Astrocyte (in vitro differentiated cells and primary cell): ENCODE data around the gene ARF1. TPM values are rescaled to one million over a fixed set of nuclear protein-coding genes. Genes with fewer than 3 reads are reported as not detected.

Source experiments
- DNase-seq: peaks from one replicate; pipeline ENCODE4 v3.0.0-alpha.2; 2010; ENCODE audit warnings: low read depth
- FAIRE-seq: peaks from 2 replicates; lab custom pipeline; 2011; peaks lifted over from hg19 to GRCh38; lab: Jason Lieb, UNC
- H2AFZ ChIP-seq: 2 replicates; pipeline ENCODE4 v1.6.0; 2012; ENCODE audit warnings: low read depth, low read length, inconsistent platforms
- H3K27ac ChIP-seq: 2 replicates; pipeline ENCODE4 v1.5.1; 2011; ENCODE audit warnings: low read depth, low read length, inconsistent platforms
- H3K27me3 ChIP-seq: 2 replicates; pipeline ENCODE4 v1.6.0; 2011; ENCODE audit warnings: low read length, inconsistent platforms; ENCODE audit not compliant: insufficient read depth
- H3K36me3 ChIP-seq: 2 replicates; pipeline ENCODE4 v1.5.1; 2011; ENCODE audit warnings: low read length, inconsistent platforms; ENCODE audit not compliant: insufficient read depth
- H3K4me1 ChIP-seq: 2 replicates; pipeline ENCODE4 v1.5.1; 2011; ENCODE audit warnings: low read length, inconsistent platforms; ENCODE audit not compliant: insufficient read depth
- H3K4me2 ChIP-seq: 2 replicates; pipeline ENCODE4 v1.6.0; 2012; ENCODE audit warnings: low read length, inconsistent platforms
- H3K4me3 ChIP-seq: 2 replicates; pipeline ENCODE4 v1.5.1; 2011; ENCODE audit warnings: low read depth, mild to moderate bottlenecking, low read length, inconsistent platforms; ENCODE audit not compliant: insufficient read depth
- H3K79me2 ChIP-seq: 2 replicates; pipeline ENCODE4 v1.6.0; 2012; ENCODE audit warnings: mild to moderate bottlenecking, low read length, inconsistent platforms; ENCODE audit not compliant: insufficient read depth
- H3K9ac ChIP-seq: 2 replicates; pipeline ENCODE4 v1.6.0; 2012; ENCODE audit warnings: mild to moderate bottlenecking, low read length, inconsistent platforms
- H3K9me3 ChIP-seq: 2 replicates; pipeline ENCODE4 v1.5.1; 2012; ENCODE audit warnings: low read depth, mild to moderate bottlenecking, low read length, inconsistent platforms; ENCODE audit not compliant: insufficient read depth
- H4K20me1 ChIP-seq: 2 replicates; pipeline ENCODE4 v1.6.0; 2012; ENCODE audit warnings: low read length, inconsistent platforms; ENCODE audit not compliant: insufficient read depth
- H3K27ac Mint-ChIP-seq: one replicate; pipeline ENCODE4 v1.8.0; 2021; ENCODE audit warnings: mild to moderate bottlenecking, mixed read lengths; ENCODE audit not compliant: unreplicated experiment
- H3K27me3 Mint-ChIP-seq: one replicate; pipeline ENCODE4 v1.8.0; 2021; ENCODE audit warnings: low read depth, mixed read lengths; ENCODE audit not compliant: unreplicated experiment
- H3K36me3 Mint-ChIP-seq: one replicate; pipeline ENCODE4 v1.8.0; 2021; ENCODE audit warnings: low read depth, mixed read lengths; ENCODE audit not compliant: unreplicated experiment
- H3K4me1 Mint-ChIP-seq: one replicate; pipeline ENCODE4 v1.8.0; 2021; ENCODE audit warnings: low read depth, mixed read lengths; ENCODE audit not compliant: unreplicated experiment
- H3K4me3 Mint-ChIP-seq: one replicate; pipeline ENCODE4 v1.8.0; 2021; ENCODE audit warnings: mild to moderate bottlenecking, moderate library complexity, mixed read lengths; ENCODE audit not compliant: unreplicated experiment
- H3K9me3 Mint-ChIP-seq: one replicate; pipeline ENCODE4 v1.8.0; 2021; ENCODE audit warnings: mild to moderate bottlenecking, mixed read lengths; ENCODE audit not compliant: unreplicated experiment
- EZH2 ChIP-seq: IDR thresholded peaks from 2 replicates; pipeline ENCODE4 v1.6.1; 2012; ENCODE audit warnings: mild to moderate bottlenecking, low read length, inconsistent platforms; ENCODE audit not compliant: insufficient read depth
- total RNA-seq: library from RNA; stranded (reverse); gene quantifications from 2 replicates; pipeline ENCODE4 v1.2.1, GENCODE V29; 2021
- TF ChIP-seq, protein P1 (sequence below): IDR thresholded peaks from 2 replicates; pipeline ENCODE4 v1.5.1; 2011; ENCODE audit warnings: low read depth, mild to moderate bottlenecking, inconsistent platforms, low read length, moderate library complexity; ENCODE audit not compliant: insufficient read depth

ARF1 gene
- total RNA-seq, 1 donor from 2014 or later, result 431 TPM

DNA sequence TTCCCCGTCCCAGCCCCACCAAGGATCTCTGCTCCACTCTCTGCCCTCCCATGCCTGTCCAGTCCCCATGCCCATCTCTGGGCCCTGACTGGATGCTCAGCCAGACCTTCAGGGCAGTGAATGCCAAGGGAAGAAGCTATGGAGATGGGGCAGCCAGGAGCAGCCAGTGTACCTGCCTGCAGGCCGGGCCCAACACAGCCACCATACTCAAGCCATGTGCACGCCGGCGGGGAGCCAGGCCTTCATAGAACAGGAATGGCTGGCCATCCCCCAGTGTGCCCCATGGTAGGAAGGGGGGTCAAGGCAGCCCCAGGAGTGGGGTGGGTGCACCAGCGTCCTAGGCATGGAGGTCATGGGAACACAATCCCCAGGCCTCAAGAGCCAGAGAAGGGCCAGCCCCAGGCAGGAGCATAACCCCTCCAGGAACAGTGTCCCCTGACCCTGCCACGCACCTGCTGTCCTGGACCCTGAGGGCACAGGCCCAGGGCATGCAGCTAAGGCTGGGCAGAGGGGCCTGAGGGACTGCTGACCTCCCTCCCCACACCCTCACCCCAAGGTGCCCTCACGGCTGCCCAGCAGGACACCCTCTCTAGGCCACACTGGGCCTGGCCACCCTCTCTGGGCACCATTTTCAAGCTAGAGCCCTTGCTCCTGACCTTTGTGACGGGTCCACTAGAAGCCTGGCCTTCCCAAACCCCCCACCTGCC lies 20.3 kb upstream of the ARF1 start:
- H3K4me3 ChIP-seq, result no peak overlapping the region
- no peaks in the 10 kb centered on the region for H3K79me2 ChIP-seq
- TF ChIP-seq EZH2, result no peak
- TF ChIP-seq, protein P1, sequence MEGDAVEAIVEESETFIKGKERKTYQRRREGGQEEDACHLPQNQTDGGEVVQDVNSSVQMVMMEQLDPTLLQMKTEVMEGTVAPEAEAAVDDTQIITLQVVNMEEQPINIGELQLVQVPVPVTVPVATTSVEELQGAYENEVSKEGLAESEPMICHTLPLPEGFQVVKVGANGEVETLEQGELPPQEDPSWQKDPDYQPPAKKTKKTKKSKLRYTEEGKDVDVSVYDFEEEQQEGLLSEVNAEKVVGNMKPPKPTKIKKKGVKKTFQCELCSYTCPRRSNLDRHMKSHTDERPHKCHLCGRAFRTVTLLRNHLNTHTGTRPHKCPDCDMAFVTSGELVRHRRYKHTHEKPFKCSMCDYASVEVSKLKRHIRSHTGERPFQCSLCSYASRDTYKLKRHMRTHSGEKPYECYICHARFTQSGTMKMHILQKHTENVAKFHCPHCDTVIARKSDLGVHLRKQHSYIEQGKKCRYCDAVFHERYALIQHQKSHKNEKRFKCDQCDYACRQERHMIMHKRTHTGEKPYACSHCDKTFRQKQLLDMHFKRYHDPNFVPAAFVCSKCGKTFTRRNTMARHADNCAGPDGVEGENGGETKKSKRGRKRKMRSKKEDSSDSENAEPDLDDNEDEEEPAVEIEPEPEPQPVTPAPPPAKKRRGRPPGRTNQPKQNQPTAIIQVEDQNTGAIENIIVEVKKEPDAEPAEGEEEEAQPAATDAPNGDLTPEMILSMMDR, result no peak
- no peak for FAIRE-seq
- peaks cover 3% of the 10 kb centered on the region for H3K4me1 ChIP-seq
- H3K4me3 Mint-ChIP-seq, result no peak overlapping the region
- H3K9me3 ChIP-seq, result no peaks in the 10 kb centered on the region
- no peak overlapping the region for H3K9ac ChIP-seq
- peaks cover 8% of the 10 kb centered on the region for H3K9me3 Mint-ChIP-seq
- H3K27ac ChIP-seq, result no peak overlapping the region
- no peaks in the 10 kb centered on the region for H3K4me1 Mint-ChIP-seq
- no peak overlapping the region for H3K4me2 ChIP-seq
- DNase-seq, result no peak
- H3K36me3 ChIP-seq, result no peaks in the 10 kb centered on the region
- no peaks in the 10 kb centered on the region for H4K20me1 ChIP-seq
- peaks cover 34% of the 10 kb centered on the region for H3K27me3 ChIP-seq
- no peak overlapping the region for H2AFZ ChIP-seq
- H3K27ac Mint-ChIP-seq, result no peak overlapping the region
- H3K27me3 Mint-ChIP-seq, result peaks cover 54% of the 10 kb centered on the region
- H3K36me3 Mint-ChIP-seq, result no peaks in the 10 kb centered on the region

DNA sequence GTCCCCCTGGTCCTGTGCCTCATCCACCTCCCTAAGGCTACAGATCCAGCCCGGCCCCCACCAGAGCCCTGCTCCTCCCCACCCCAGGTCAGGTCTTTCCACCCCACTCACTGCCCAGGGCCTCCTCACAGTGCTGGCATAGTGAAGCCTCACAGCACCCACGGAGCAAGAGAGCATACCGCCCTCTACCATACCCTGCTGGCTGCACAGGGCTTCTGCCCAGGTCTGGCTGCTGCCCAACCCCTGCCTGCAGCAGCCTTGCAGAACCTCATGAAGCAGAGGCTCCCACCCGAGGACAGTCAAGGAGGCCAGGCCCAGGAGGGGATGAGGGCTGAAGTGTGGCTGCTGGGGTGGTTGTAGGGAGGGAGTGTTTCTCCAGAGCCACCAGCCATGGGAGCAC lies 19.7 kb upstream of the ARF1 start:
- H4K20me1 ChIP-seq, result no peaks in the 10 kb centered on the region
- H3K36me3 ChIP-seq, result no peaks in the 10 kb centered on the region
- no peak for FAIRE-seq
- no peaks in the 10 kb centered on the region for H3K36me3 Mint-ChIP-seq
- H3K9me3 Mint-ChIP-seq, result peaks cover 6% of the 10 kb centered on the region
- peaks cover 29% of the 10 kb centered on the region for H3K27me3 ChIP-seq
- peaks cover 3% of the 10 kb centered on the region for H3K4me1 ChIP-seq
- H3K27ac ChIP-seq, result no peak overlapping the region
- no peak overlapping the region for H2AFZ ChIP-seq
- no peak overlapping the region for H3K4me3 ChIP-seq
- no peaks in the 10 kb centered on the region for H3K9me3 ChIP-seq
- H3K27ac Mint-ChIP-seq, result no peak overlapping the region
- TF ChIP-seq, protein P1, result no peak
- no peak for TF ChIP-seq EZH2
- H3K4me3 Mint-ChIP-seq, result no peak overlapping the region
- DNase-seq, result no peak
- H3K9ac ChIP-seq, result no peak overlapping the region
- no peak overlapping the region for H3K4me2 ChIP-seq
- H3K4me1 Mint-ChIP-seq, result no peaks in the 10 kb centered on the region
- no peaks in the 10 kb centered on the region for H3K79me2 ChIP-seq
- H3K27me3 Mint-ChIP-seq, result peaks cover 50% of the 10 kb centered on the region
